ENCODE data around the gene SCFD2. TPM values are rescaled to one million over a fixed set of nuclear protein-coding genes. Genes with fewer than 3 reads are reported as not detected.
"Not testable (repeated sequence)": the region's sequence is repeated elsewhere in the genome, so short reads cannot be mapped to it uniquely, and the experiment has no call there.

The SCFD2 gene
- total and polyA plus RNA-seq, 4 donors, result 5.2 to 28.7 (median 16.4) TPM

- H3K9ac ChIP-seq (ENCODE audit: insufficient read depth in 1 of 2, low read length in 2 of 2), result no peak overlapping the region
- DNase-seq (peak in 1 of 3 donors; percentile 33), ATAC-seq (ENCODE audit: insufficient read depth, low FRiP score) (no peak)
- H3K9me3 ChIP-seq (ENCODE audit: control insufficient read depth in 4 of 4, insufficient read depth in 3 of 4, low read length in 3 of 4), result peaks cover 0 to 1% (median 0%) of the 10 kb centered on the region in 4 donors
- TF ChIP-seq CTCF (IDR thresholded peaks at IDR 0.05; ENCODE audit: control extremely low read depth, extremely low read depth), result no peak
- no peak overlapping the region for H3K4me3 ChIP-seq
- peaks cover 0 to 15% (median 4%) of the 10 kb centered on the region in 5 donors for H3K4me1 ChIP-seq (ENCODE audit: control insufficient read depth in 5 of 5, insufficient read depth in 5 of 5, low read length in 5 of 5)
- peaks cover 0 to 4% (median 1%) of the 10 kb centered on the region in 4 donors for H3K36me3 ChIP-seq (ENCODE audit: control insufficient read depth in 4 of 4, insufficient read depth in 4 of 4, low read length in 4 of 4)
- H3K27me3 ChIP-seq (ENCODE audit: control insufficient read depth in 3 of 3, insufficient read depth in 3 of 3, low read length in 2 of 3), result no peaks in the 10 kb centered on the region
- no peak overlapping the region for H3K27ac ChIP-seq (ENCODE audit: low read depth in 1 of 2, low read length in 1 of 2)
Observed at GRCh38 chr4:53147711-53148110, 218.2 kb downstream of the SCFD2 start.

- no peak for ATAC-seq (ENCODE audit: insufficient read depth, low FRiP score)
- H3K27me3 ChIP-seq (ENCODE audit: control insufficient read depth in 3 of 3, insufficient read depth in 3 of 3, low read length in 2 of 3), result no peaks in the 10 kb centered on the region
- DNase-seq, result no peak
- 74 to 83% methylated on average over 4 of the region's 4 CpGs for WGBS, 2 donors
- H3K4me3 ChIP-seq, result no peak overlapping the region
- H3K36me3 ChIP-seq (ENCODE audit: control insufficient read depth in 4 of 4, insufficient read depth in 4 of 4, low read length in 4 of 4), result peaks cover 0 to 4% (median 1%) of the 10 kb centered on the region in 4 donors
- H3K9ac ChIP-seq (ENCODE audit: insufficient read depth in 1 of 2, low read length in 2 of 2), result no peak overlapping the region
- no peak overlapping the region for H3K27ac ChIP-seq (ENCODE audit: low read depth in 1 of 2, low read length in 1 of 2)
- H3K9me3 ChIP-seq (ENCODE audit: control insufficient read depth in 4 of 4, insufficient read depth in 3 of 4, low read length in 3 of 4), result peaks cover 0 to 1% (median 0%) of the 10 kb centered on the region in 4 donors
- no peak for TF ChIP-seq CTCF (IDR thresholded peaks at IDR 0.05; ENCODE audit: control extremely low read depth, extremely low read depth)
- peaks cover 0 to 15% (median 4%) of the 10 kb centered on the region in 5 donors for H3K4me1 ChIP-seq (ENCODE audit: control insufficient read depth in 5 of 5, insufficient read depth in 5 of 5, low read length in 5 of 5)
Observed at GRCh38 chr4:53147197-53147596, 218.7 kb downstream of the SCFD2 start.

GRCh38 chr4:53141308-53141707, 224.6 kb downstream of the SCFD2 start:
- no peak for DNase-seq
- no peak for TF ChIP-seq CTCF (IDR thresholded peaks at IDR 0.05; ENCODE audit: control extremely low read depth, extremely low read depth)
- Histone ChIP-seq H3K4me3 (no peak overlapping the region), H3K4me1 (ENCODE audit: control insufficient read depth in 5 of 5, insufficient read depth in 5 of 5, low read length in 5 of 5) (no peaks in the 10 kb centered on the region), H3K27ac (ENCODE audit: low read depth in 1 of 2, low read length in 1 of 2) (no peak overlapping the region), H3K9me3 (ENCODE audit: control insufficient read depth in 4 of 4, insufficient read depth in 3 of 4, low read length in 3 of 4) (no peaks in the 10 kb centered on the region), H3K36me3 (ENCODE audit: control insufficient read depth in 4 of 4, insufficient read depth in 4 of 4, low read length in 4 of 4) (peaks cover 0 to 4% (median 1%) of the 10 kb centered on the region in 4 donors), H3K9ac (ENCODE audit: insufficient read depth in 1 of 2, low read length in 2 of 2) (no peak overlapping the region), H3K27me3 (ENCODE audit: control insufficient read depth in 3 of 3, insufficient read depth in 3 of 3, low read length in 2 of 3) (no peaks in the 10 kb centered on the region)
- 79 to 88% methylated on average over 2 of the region's 2 CpGs for WGBS, 2 donors
- ATAC-seq (ENCODE audit: insufficient read depth, low FRiP score), result no peak

GRCh38 chr4:53139256-53139655, 226.6 kb downstream of the SCFD2 start:
- H3K27me3 ChIP-seq (ENCODE audit: control insufficient read depth in 3 of 3, insufficient read depth in 3 of 3, low read length in 2 of 3); H3K9ac ChIP-seq (ENCODE audit: insufficient read depth in 1 of 2, low read length in 2 of 2); DNase-seq; H3K9me3 ChIP-seq (ENCODE audit: control insufficient read depth in 4 of 4, insufficient read depth in 3 of 4, low read length in 3 of 4); H3K27ac ChIP-seq (ENCODE audit: low read depth in 1 of 2, low read length in 1 of 2); H3K4me1 ChIP-seq (ENCODE audit: control insufficient read depth in 5 of 5, insufficient read depth in 5 of 5, low read length in 5 of 5); H3K4me3 ChIP-seq; H3K36me3 ChIP-seq (ENCODE audit: control insufficient read depth in 4 of 4, insufficient read depth in 4 of 4, low read length in 4 of 4); ATAC-seq (ENCODE audit: insufficient read depth, low FRiP score): not testable (repeated sequence)
- WGBS, 2 donors, result 96 to 98% methylated on average over 32 of the region's 32 CpGs

All from lung (tissue), 12 donors.